Right lobe of liver (tissue), 6 donors: ENCODE measurements around the gene FUT1. TPM values are rescaled to one million over a fixed set of nuclear protein-coding genes. Genes with fewer than 3 reads are reported as not detected.

ENCODE experiments used
- ATAC-seq, 4 donors: fragments of 200-7000 bp; cut with Tn5 transposase; one replicate each; pipeline ENCODE4 v1.9.1; 2020; ENCODE audit warnings: mild to moderate bottlenecking in 4 of 4, moderate library complexity in 4 of 4
- DNase-seq, 3 donors: peaks; one replicate each; pipeline ENCODE4 v3.0.0-alpha.2; 2020
- H3K27ac ChIP-seq, 3 donors: fragments of 200-600 bp; one replicate each; pipeline ENCODE4 v1.8.0; 2022
- H3K27me3 ChIP-seq, 2 donors: fragments of 200-600 bp; one replicate each; pipeline ENCODE4 v1.8.0; 2022
- H3K36me3 ChIP-seq, 4 donors: fragments of 200-600 bp; sonication (generic) in 1 of 4; one replicate each; pipeline versions ENCODE4 v1.5.1 to v1.8.0; 2017 to 2022; ENCODE audit warnings: control low read depth in 1 of 4
- H3K4me1 ChIP-seq, 4 donors: fragments of 200-600 bp; sonication (generic) in 1 of 4; one replicate each; pipeline versions ENCODE4 v1.5.1 to v1.8.0; 2017 to 2022; ENCODE audit warnings: control low read depth in 1 of 4
- H3K4me3 ChIP-seq, 3 donors: fragments of 200-600 bp; one replicate each; pipeline ENCODE4 v1.8.0; 2022
- H3K9me3 ChIP-seq, 4 donors: fragments of 200-600 bp; sonication (generic) in 1 of 4; one replicate each; pipeline versions ENCODE4 v1.5.1 to v1.8.0; 2017 to 2022; ENCODE audit warnings: control low read depth in 1 of 4
- POLR2A ChIP-seq: fragments of 450-650 bp; IDR thresholded peaks from one replicate; pipeline ENCODE4 v1.6.1; 2017; ENCODE audit warnings: antibody characterized with exemption, mild to moderate bottlenecking
- WGBS: methylation state at CpG from one replicate; pipeline ENCODE4 v1.1.6; 2018; ENCODE audit warnings: low coverage, low lambda C conversion rate; ENCODE audit not compliant: insufficient coverage; ENCODE audit errors: missing lambda C conversion rate; 5-methylcytosine and 5-hydroxymethylcytosine counted together
- intact Hi-C, 2 donors: fragments of 100-400 bp; cut with DNase I; formaldehyde crosslinking; loops; one replicate each; pipeline versions ENCODE4 v1.11.2 to v1.14.1; 2022
- long read RNA-seq: library from polyadenylated mRNA; unstranded; transcript quantifications from one replicate; pipeline ENCODE4 v2.0.0, GENCODE V29; 2019
- total RNA-seq, 6 experiments: library from RNA; depleted of rRNA in 2 of 6; stranded (reverse); fragments of >200 nt in 2 of 6; fragmentation: NEBNext Ultra II Directional in 3 of 6; extraction: Animal tissue kit (Norgen Biotek cat#: 25700) in 3 of 6; gene quantifications; one replicate each; pipeline versions ENCODE4 v1.1.0 to v1.2.4, GENCODE V29; 2016 to 2023
- TF ChIP-seq, protein P1 (sequence below), 4 donors: fragments of 200-600 bp in 3 of 4; fragments of 450-650 bp in 1 of 4; IDR thresholded peaks; one replicate each; pipeline versions ENCODE4 v1.5.1 to v1.8.0; 2016 to 2022; ENCODE audit warnings: antibody characterized with exemption in 4 of 4, mild to moderate bottlenecking in 2 of 4
- donor health status: DM: no; HTN: yes; CAD: no.
- donor health status: DM: no; HTN: no; CAD: no.
- donor health status: DM: no; HTN: no; CAD: no.
- donor health status: DM: no; HTN: yes; CAD: no.
- donor health status: DM: no; HTN: yes; CAD: no.

FUT1 gene
- total RNA-seq: 1 to 10 TPM in 3 of 6 experiments, under 1 TPM in 3; 0.22 to 1.9 (median 0.93) TPM
- long read RNA-seq: 0 reads

DNA sequence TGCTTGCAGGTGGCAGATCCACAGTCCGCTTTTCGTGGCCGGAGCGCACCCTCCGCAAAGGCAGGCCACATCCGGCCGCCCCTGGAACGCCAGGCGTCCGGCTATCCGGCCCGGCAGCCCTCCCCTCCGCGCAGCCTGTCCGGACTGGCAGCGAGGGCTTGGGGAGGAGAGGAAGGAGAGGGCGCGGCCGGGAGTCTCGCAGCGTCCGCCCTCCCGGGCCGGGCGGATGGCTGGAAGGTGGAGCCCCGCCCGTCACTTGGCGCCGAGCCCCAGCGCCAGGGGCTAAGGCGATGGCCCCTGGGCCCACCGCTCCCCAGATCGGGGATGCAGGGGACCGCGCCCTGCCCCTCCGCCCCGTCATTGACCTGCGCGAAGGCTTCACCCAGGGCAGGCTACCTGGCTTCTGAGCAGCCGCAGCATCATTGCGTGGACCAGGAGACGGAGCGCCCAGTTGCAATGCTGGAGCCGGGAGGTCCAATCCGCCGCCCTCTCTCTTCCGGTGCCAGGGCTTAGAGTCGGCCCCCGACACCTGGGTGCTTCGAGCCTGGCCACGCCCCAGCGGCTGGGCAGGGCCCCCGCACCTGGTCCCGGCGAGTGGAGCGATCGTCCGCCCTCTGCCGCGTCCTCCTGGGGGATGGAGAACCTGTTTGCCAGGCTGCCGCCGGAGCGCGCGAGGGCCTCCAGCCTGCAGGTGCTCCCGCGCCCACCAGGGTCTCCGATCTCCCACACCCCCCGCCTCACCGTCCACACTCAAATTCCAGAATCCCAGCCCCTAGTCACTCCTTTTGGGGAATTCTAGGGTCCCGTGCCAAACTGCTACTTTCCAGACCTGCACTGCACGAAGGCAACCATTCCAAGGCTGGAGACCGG, at the start of gene FUT1:
Gene FUT1 (minus strand): TSS at position 146 of the 870 bp plus-strand sequence. CDS start 1,360 bp downstream, outside the sequence.
- TF ChIP-seq, protein P1, sequence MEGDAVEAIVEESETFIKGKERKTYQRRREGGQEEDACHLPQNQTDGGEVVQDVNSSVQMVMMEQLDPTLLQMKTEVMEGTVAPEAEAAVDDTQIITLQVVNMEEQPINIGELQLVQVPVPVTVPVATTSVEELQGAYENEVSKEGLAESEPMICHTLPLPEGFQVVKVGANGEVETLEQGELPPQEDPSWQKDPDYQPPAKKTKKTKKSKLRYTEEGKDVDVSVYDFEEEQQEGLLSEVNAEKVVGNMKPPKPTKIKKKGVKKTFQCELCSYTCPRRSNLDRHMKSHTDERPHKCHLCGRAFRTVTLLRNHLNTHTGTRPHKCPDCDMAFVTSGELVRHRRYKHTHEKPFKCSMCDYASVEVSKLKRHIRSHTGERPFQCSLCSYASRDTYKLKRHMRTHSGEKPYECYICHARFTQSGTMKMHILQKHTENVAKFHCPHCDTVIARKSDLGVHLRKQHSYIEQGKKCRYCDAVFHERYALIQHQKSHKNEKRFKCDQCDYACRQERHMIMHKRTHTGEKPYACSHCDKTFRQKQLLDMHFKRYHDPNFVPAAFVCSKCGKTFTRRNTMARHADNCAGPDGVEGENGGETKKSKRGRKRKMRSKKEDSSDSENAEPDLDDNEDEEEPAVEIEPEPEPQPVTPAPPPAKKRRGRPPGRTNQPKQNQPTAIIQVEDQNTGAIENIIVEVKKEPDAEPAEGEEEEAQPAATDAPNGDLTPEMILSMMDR (IDR thresholded peaks at IDR 0.05): no peak
- TF ChIP-seq POLR2A: peak; percentile 14
- H3K4me1 ChIP-seq: peaks cover 0 to 17% (median 4%) of the 10 kb centered on the region in 4 donors
- H3K27ac ChIP-seq: peak within 1 kb of the TSS; percentile 19 to 41 (median 36)
- intact Hi-C loops: no loop called here
- ATAC-seq (peak; percentile 28 to 65 (median 62)), DNase-seq (peak in 2 of 3 donors; percentile 59 to 74)
- no peaks in the 10 kb centered on the region for H3K9me3 ChIP-seq
- H3K36me3 ChIP-seq: no peaks in the 10 kb centered on the region
- peak within 1 kb of the TSS; percentile 22 to 35 (median 26) for H3K4me3 ChIP-seq
- H3K27me3 ChIP-seq: no peaks in the 10 kb centered on the region
- WGBS: 21% methylated on average over 8 of the region's 73 CpGs

DNA sequence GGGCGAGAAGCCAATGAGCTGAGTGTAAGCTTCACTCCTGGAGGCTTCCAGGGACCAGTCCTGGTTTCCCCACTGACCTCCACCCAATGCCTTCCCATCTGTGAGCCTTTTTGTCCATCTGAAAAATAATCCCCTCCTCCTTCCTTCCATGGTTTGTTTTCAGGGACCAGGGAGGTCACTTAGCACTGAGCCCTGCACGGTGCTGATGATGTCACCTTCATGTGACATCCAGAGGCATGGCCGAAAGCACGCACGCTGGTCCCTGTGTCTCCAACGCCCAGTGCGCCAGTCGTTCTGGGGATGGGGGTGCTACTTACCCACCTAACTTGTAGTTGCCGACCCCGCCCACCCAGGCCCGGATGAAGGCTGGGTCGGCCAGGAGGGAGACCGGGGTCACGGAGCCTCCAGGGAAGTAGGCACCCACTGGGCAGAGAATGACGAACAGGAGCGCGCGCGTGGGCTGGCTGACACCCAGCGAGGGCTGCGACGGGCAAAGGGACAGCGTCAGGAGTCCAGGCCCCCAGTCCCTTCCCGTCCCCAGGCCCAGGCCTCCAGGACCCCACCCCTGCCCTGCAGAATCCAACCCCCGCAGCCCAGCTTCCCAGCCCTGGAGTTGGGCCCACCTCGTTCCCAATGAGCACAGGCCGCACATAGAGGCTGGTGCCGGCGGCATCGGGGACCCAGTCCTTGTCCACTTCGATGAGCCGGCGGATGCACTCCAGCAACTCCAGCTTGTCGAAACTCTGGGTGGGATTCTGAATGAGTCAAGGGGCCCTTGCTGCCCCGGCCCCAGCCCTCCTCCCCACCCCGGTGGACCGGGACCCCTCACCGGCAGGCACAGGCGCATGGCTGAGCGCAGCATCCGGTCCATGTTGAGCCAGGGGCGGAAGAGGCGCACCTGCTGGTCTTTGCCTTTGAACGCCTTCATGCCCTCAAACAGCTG, 47.2 kb upstream of the FUT1 start:
- H3K36me3 ChIP-seq: peaks cover 0 to 9% (median 0%) of the 10 kb centered on the region in 4 donors
- no peak overlapping the region for H3K4me3 ChIP-seq
- intact Hi-C loops: loop anchor here (5.0 kb wide), 1 partner anchor 38 kb away; the partner anchor contains the start of gene HSD17B14 (in 2 of the 2)
- H3K27ac ChIP-seq: no peak overlapping the region
- 89% methylated on average over 9 of the region's 44 CpGs for WGBS
- H3K27me3 ChIP-seq: no peaks in the 10 kb centered on the region
- no peak for ATAC-seq
- H3K4me1 ChIP-seq: peaks cover 0 to 16% (median 5%) of the 10 kb centered on the region in 4 donors
- TF ChIP-seq POLR2A: no peak
- TF ChIP-seq, protein P1 (IDR thresholded peaks at IDR 0.05): no peak
- no peaks in the 10 kb centered on the region for H3K9me3 ChIP-seq
- DNase-seq: no peak

GRCh38 chr19:48798937-48799336, 46.5 kb upstream of the FUT1 start:
- no peaks in the 10 kb centered on the region for H3K9me3 ChIP-seq
- ATAC-seq (no peak), DNase-seq (no peak)
- H3K27me3 ChIP-seq: no peaks in the 10 kb centered on the region
- H3K4me1 ChIP-seq: peaks cover 0 to 16% (median 5%) of the 10 kb centered on the region in 4 donors
- intact Hi-C loops: loop anchor here (5.0 kb wide), 1 partner anchor 38 kb away; the partner anchor contains the start of gene HSD17B14 (in 2 of the 2)
- no CpG with 5 or more reads among the region's 6 CpGs for WGBS
- TF ChIP-seq, protein P1 (IDR thresholded peaks at IDR 0.05): no peak
- TF ChIP-seq POLR2A: no peak
- no peak overlapping the region for H3K4me3 ChIP-seq
- H3K27ac ChIP-seq: no peak overlapping the region
- H3K36me3 ChIP-seq: peaks cover 0 to 9% (median 0%) of the 10 kb centered on the region in 4 donors

DNA sequence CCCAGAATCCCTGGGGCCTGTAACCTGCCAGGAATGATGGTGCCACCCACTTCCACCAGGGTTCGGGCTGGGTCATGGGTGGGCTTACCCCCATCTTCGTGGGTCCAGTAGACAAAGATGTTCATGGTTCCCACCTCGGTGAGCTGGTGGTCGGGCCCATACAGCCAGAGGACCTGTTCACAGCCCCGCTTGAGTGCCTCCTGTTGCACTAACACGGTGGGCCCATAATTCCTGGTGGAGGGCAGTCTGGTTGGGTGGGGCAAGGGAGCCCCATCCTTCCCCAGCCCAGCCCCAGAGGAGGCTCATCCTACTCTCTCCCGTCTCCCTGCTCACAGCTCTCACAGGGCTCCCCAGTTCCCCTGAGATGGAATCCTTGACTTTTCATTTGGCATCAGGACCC, 44.7 kb upstream of the FUT1 start:
- WGBS: 86% methylated on average over 1 of the region's 7 CpGs
- Histone ChIP-seq H3K9me3 (no peaks in the 10 kb centered on the region), H3K27ac (no peak overlapping the region), H3K4me3 (no peak overlapping the region), H3K27me3 (no peaks in the 10 kb centered on the region), H3K4me1 (peaks cover 0 to 16% (median 5%) of the 10 kb centered on the region in 4 donors), H3K36me3 (peaks cover 0 to 9% (median 0%) of the 10 kb centered on the region in 4 donors)
- TF ChIP-seq, protein P1 (IDR thresholded peaks at IDR 0.05): no peak
- TF ChIP-seq POLR2A: no peak
- intact Hi-C loops: loop anchor here (5.0 kb wide), 1 partner anchor 40 kb away; the partner anchor contains the start of gene HSD17B14 (in 2 of the 2)
- no peak for DNase-seq
- no peak for ATAC-seq
